GM12878 (cell line): Measurements from ENCODE around the gene ATXN7L1. TPM values are rescaled to one million over a fixed set of nuclear protein-coding genes. Genes with fewer than 3 reads are reported as not detected.
A peak's percentile ranks its signal among the peaks of the same experiment; 100 is the strongest.

Experiments used
- ATAC-seq: fragments of 200-7000 bp; cut with Tn5 transposase; 3 replicates; pipeline ENCODE4 v1.9.1; 2020; ENCODE audit warnings: mild to moderate bottlenecking, moderate library complexity
- BruUV-seq: library from RNA; stranded (reverse); fragments of 400-500 nt; replicated peaks from 2 replicates; lab custom pipeline; 2021; lab: Mats Ljungman, UMichigan
- CTCF ChIA-PET: fragments of 300-600 bp; sonication (Branson Sonifier 250); formaldehyde crosslinking; extraction: SDS; loops from one replicate; lab custom pipeline; 2021; ENCODE audit warnings: inconsistent platforms; lab: Yijun Ruan, JAX
- POLR2A ChIA-PET: fragments of 350-600 bp; formaldehyde crosslinking; extraction: SDS; loops from one replicate; lab custom pipeline; 2021; ENCODE audit warnings: inconsistent platforms; lab: Charles Lee
- RAD21 ChIA-PET: fragments of 300-600 bp; sonication (Branson Sonifier 250); formaldehyde crosslinking; loops from one replicate; lab custom pipeline; 2023; ENCODE audit warnings: antibody characterized with exemption; ENCODE audit not compliant: unreplicated experiment; lab: Charles Lee
- SMC1A ChIA-PET: fragments of 300-600 bp; sonication (Branson Sonifier 250); formaldehyde crosslinking; loops from one replicate; lab custom pipeline; 2023; ENCODE audit not compliant: unreplicated experiment, uncharacterized antibody; lab: Charles Lee
- DNase-seq: peaks from one replicate; pipeline ENCODE4 v3.0.0-alpha.2; 2011; ENCODE audit warnings: low read depth, low spot score
- FAIRE-seq: peaks from 3 replicates; lab custom pipeline; 2011; peaks lifted over from hg19 to GRCh38; lab: Jason Lieb, UNC
- H2AFZ ChIP-seq: 2 replicates; pipeline ENCODE4 v1.6.0; 2011; ENCODE audit warnings: low read depth, low read length, control low read depth; ENCODE audit not compliant: control insufficient read depth
- H3K27ac ChIP-seq: 2 replicates; pipeline ENCODE4 v1.5.1; 2011; ENCODE audit warnings: control low read depth; ENCODE audit not compliant: control insufficient read depth, insufficient read depth
- H3K27me3 ChIP-seq, 2 experiments: replicated peaks in 1 of 2; 2 replicates each; pipeline versions ENCODE4 v1.6.0 to v1.6.1; 2011; ENCODE audit warnings: low read length in 1 of 2; ENCODE audit not compliant: control insufficient read depth in 2 of 2, insufficient read depth in 2 of 2
- H3K36me3 ChIP-seq, 2 experiments: 2 replicates each; pipeline ENCODE4 v1.5.1; 2011; ENCODE audit warnings: low read length in 1 of 2; ENCODE audit not compliant: control insufficient read depth in 2 of 2, insufficient read depth in 2 of 2
- H3K4me1 ChIP-seq: 2 replicates; pipeline ENCODE4 v1.6.1; 2011; ENCODE audit warnings: mild to moderate bottlenecking, low read length, moderate library complexity, mixed read lengths; ENCODE audit not compliant: control insufficient read depth, insufficient read depth
- H3K4me2 ChIP-seq: 2 replicates; pipeline ENCODE4 v1.6.0; 2011; ENCODE audit warnings: control low read depth; ENCODE audit not compliant: control insufficient read depth, insufficient read depth
- H3K4me3 ChIP-seq: fragments of 200-600 bp; sonication (generic); 2 replicates; pipeline ENCODE4 v1.5.1; 2016
- H3K79me2 ChIP-seq: 2 replicates; pipeline ENCODE4 v1.6.0; 2011; ENCODE audit warnings: low read length; ENCODE audit not compliant: control insufficient read depth, insufficient read depth
- H3K9ac ChIP-seq: 2 replicates; pipeline ENCODE4 v1.8.0; 2011; ENCODE audit warnings: low read length, control low read depth, mixed read lengths; ENCODE audit not compliant: control insufficient read depth, insufficient read depth
- H3K9me3 ChIP-seq: replicated peaks from 3 replicates; pipeline ENCODE4 v1.5.1; 2011; ENCODE audit warnings: mild to moderate bottlenecking, low read length; ENCODE audit not compliant: control insufficient read depth, insufficient read depth
- H4K20me1 ChIP-seq: 2 replicates; pipeline ENCODE4 v1.6.0; 2011; ENCODE audit not compliant: control insufficient read depth, insufficient read depth
- ASH2L ChIP-seq: fragments of 300-600, 200-600 bp; sonication (generic); IDR thresholded peaks from 2 replicates; pipeline ENCODE4 v1.6.1; 2017; ENCODE audit warnings: low read depth, mild to moderate bottlenecking, borderline replicate concordance
- BRCA1 ChIP-seq: IDR thresholded peaks from 2 replicates; pipeline ENCODE4 v1.6.1; 2011; ENCODE audit warnings: low read depth, low read length, improper control_type of control experiment
- ETV6 ChIP-seq, 2 experiments: fragments of 450-650 bp in 1 of 2; IDR thresholded peaks in 1 of 2; conservative IDR thresholded peaks in 1 of 2; 2 replicates each; pipeline ENCODE4 v1.6.1; 2014; ENCODE audit warnings: antibody characterized with exemption in 1 of 2, borderline replicate concordance in 1 of 2, low read depth in 1 of 2, mild to moderate bottlenecking in 1 of 2, moderate library complexity in 1 of 2
- FOS ChIP-seq: IDR thresholded peaks from 3 replicates; pipeline ENCODE4 v1.6.1; 2011; ENCODE audit warnings: borderline replicate concordance; ENCODE audit not compliant: insufficient read length; ENCODE audit errors: extremely low read depth
- JUNB ChIP-seq: IDR thresholded peaks from 2 replicates; pipeline ENCODE4 v1.6.1; 2016; ENCODE audit warnings: antibody characterized with exemption, mild to moderate bottlenecking
- RUNX3 ChIP-seq: IDR thresholded peaks from 2 replicates; pipeline ENCODE4 v1.6.1; 2012; ENCODE audit warnings: low read length, inconsistent platforms
- SPI1 ChIP-seq: IDR thresholded peaks from 2 replicates; pipeline ENCODE4 v1.6.1; 2011; ENCODE audit warnings: low read depth, mild to moderate bottlenecking, low read length, moderate library complexity, borderline replicate concordance; ENCODE audit not compliant: insufficient read depth
- WRNIP1 ChIP-seq: IDR thresholded peaks from 2 replicates; pipeline ENCODE4 v1.6.1; 2011; ENCODE audit warnings: low read depth, low read length, improper control_type of control experiment, borderline replicate concordance
- ZBED1 ChIP-seq: IDR thresholded peaks from 2 replicates; pipeline ENCODE4 v1.6.1; 2016; ENCODE audit warnings: borderline replicate concordance
- ZNF207 ChIP-seq: fragments of 450-650 bp; IDR thresholded peaks from 2 replicates; pipeline ENCODE4 v1.6.1; 2014; ENCODE audit warnings: antibody characterized with exemption, mild to moderate bottlenecking, borderline replicate concordance
- WGBS: methylation state at CpG from one replicate; pipeline ENCODE4 v1.1.6; 2016; ENCODE audit warnings: low lambda C conversion rate; ENCODE audit not compliant: insufficient replicate concordance, insufficient coverage; ENCODE audit errors: missing lambda C conversion rate; 5-methylcytosine and 5-hydroxymethylcytosine counted together
- in situ Hi-C: fragments of 300-500 bp; cut with MboI; formaldehyde crosslinking; loops from 9 replicates; pipeline ENCODE4 v1.14.3; 2018; ENCODE audit warnings: mixed read lengths
- intact Hi-C: fragments of 100-400 bp; cut with micrococcal nuclease; formaldehyde crosslinking; loops from one replicate; pipeline ENCODE4 v1.14.2; 2022; ENCODE audit not compliant: unreplicated experiment
- polyA plus RNA-seq, 11 experiments: library from polyadenylated mRNA; depleted of rRNA in 4 of 11; unstranded in 6 of 11; stranded (reverse) in 5 of 11; fragments of >200 nt; fragmentation: Nextera tagmentation in 4 of 11; fragmentation: Illumina TruSeq in 1 of 11; extraction: Ambion mirVana in 4 of 11; extraction: Trizol in 1 of 11; gene quantifications; 1 replicate in 1 of 11; 2 replicates in 10 of 11; pipeline versions ENCODE4 v1.2.1 to v1.2.3, GENCODE V29; 2011 to 2016; ENCODE audit warnings: inconsistent platforms in 2 of 11, missing spikeins in 2 of 11, low read depth in 1 of 11
- total RNA-seq, 4 experiments: library from RNA; depleted of rRNA in 3 of 4; stranded (reverse); fragments of >200 nt in 3 of 4; fragmentation: Illumina TruSeq in 1 of 4; extraction: Trizol in 1 of 4; gene quantifications; 2 replicates each; pipeline versions ENCODE4 v1.2.1 to v1.2.3, GENCODE V29; 2013 to 2021
- TF ChIP-seq, protein P1 (sequence below): fragments of 450-650 bp; IDR thresholded peaks from 2 replicates; pipeline ENCODE4 v1.6.1; 2014; ENCODE audit warnings: mild to moderate bottlenecking
- TF ChIP-seq, protein P2 (sequence below): fragments of 450-650 bp; IDR thresholded peaks from 2 replicates; pipeline ENCODE4 v1.6.1; 2016; ENCODE audit warnings: mild to moderate bottlenecking

ATXN7L1 gene
- total and polyA plus RNA-seq, 10 of the 15 experiments (the other 5 are each of a cell fraction or from before 2014, with no cell fraction given): 0.40 to 2.9 (median 1.2) TPM

DNA sequence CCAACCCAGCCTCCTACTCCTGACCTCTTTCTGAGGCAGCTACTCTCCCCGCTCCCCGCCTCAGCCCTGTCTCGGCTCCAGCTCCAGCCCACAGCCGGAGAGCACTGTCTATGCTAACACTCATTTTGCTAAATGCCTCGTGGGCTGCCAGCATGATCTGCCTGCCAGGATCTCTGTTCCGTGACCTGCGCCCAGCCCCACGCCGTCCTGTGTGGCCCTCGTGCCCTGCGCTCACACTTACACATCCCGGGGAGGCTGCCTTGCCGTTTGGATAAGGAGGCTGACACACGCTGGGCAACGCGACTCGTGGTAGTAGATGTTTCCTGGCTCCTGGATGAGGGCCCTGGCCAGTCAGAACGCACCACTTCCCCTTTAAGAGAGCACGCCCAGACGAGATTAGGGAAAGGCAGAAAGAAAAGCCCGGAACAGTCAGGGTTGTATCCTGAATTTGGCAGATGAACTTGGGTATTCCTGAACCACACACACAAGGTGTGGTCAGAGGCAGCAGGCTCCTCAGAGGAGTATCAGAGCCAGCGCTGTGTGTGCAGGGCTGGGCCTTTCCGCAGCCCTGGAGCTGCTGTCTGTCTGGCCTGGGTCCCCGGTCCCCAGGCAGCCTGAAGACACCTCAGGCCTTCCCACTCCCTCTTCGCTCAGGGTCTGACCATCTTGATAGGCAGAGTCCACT is 197.4 kb downstream of the ATXN7L1 start:
- no peak for FAIRE-seq
- no peak overlapping the region; the same call in 1 of the 2 replicates for H3K27ac ChIP-seq
- peak overlapping the region; percentile 91 for H2AFZ ChIP-seq
- WGBS: 13% methylated on average over 25 of the region's 25 CpGs
- POLR2A ChIA-PET: no interaction called here
- peak overlapping the region; percentile 43 for H3K9ac ChIP-seq
- peak; percentile 60 for ATAC-seq
- no peaks in the 10 kb centered on the region for H3K36me3 ChIP-seq
- H3K79me2 ChIP-seq: no peaks in the 10 kb centered on the region
- H3K9me3 ChIP-seq: no peaks in the 10 kb centered on the region
- BruUV-seq: no TSS peak
- no peaks in the 10 kb centered on the region for H4K20me1 ChIP-seq
- peaks cover 15% of the 10 kb centered on the region for H3K4me1 ChIP-seq
- no peaks in the 10 kb centered on the region for H3K27me3 ChIP-seq
- RAD21 ChIA-PET: no interaction called here
- SMC1A ChIA-PET: no interaction called here
- peak overlapping the region; percentile 82 for H3K4me2 ChIP-seq
- peak; percentile 74 for TF ChIP-seq SPI1
- TF ChIP-seq BRCA1: no peak
- 0 out of 2 replicates have a peak, but pooled peaks have one; percentile 23 for TF ChIP-seq ASH2L
- TF ChIP-seq, all 136 proteins: peak for 2
- in situ Hi-C loops: no loop called here
- intact Hi-C loops: no loop called here
- CTCF ChIA-PET: no interaction called here
- no peak for DNase-seq
- H3K4me3 ChIP-seq: no peak overlapping the region; the same call in 1 of the 2 replicates

DNA sequence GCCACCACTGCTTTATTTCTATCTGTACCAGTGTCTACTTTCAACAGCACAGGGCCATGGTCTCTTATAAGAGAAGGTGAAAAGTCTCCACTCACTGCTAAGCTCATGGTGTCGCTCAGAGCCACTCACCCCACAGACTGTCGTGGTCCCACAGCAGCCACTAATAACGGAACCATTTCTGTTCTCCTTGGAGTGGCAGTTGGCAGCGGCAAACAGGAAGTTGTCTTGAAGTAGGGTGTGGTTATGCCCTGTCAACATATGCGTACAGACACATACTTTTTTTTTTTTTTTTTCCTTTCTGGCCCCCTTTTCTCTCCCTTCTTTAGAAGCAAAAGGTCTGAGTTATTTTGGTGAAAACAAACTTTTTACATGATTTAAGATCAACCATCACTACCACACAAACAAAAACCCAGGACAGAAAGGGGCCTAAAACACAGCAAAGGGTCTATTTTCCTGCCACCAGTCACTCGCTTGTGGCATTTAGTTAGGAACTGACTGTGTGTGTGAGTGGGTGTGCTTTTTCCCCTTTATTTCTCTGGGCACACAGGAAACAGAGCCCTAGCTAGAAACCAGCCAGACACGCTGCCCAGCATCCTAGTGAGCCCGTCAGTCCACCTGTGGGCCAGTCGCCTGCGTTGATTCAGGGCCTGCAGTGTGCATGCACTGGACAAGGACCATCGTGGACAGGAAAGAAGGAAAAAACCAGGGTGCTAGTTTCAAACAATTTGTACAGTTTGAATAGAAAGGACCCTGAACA is 198.4 kb downstream of the ATXN7L1 start:
- no peaks in the 10 kb centered on the region for H3K36me3 ChIP-seq
- ChIA-PET POLR2A (no interaction called here), CTCF (interaction anchor here (0.9 kb wide), 2 partner anchors 20 to 84 kb away, joined by 3 read pairs; no protein-coding TSS in a partner anchor), RAD21 (no interaction called here), SMC1A (interaction anchor here (0.8 kb wide), 1 partner anchor 75 kb away, joined by 3 read pairs; no protein-coding TSS in a partner anchor)
- ATAC-seq (peak; percentile 44), FAIRE-seq (peak; percentile 7), DNase-seq (peak; percentile 45)
- peaks cover 15% of the 10 kb centered on the region for H3K4me1 ChIP-seq
- no peak overlapping the region for H3K4me3 ChIP-seq
- intact Hi-C loops: no loop called here
- H3K9me3 ChIP-seq: no peaks in the 10 kb centered on the region
- no peak for TF ChIP-seq FOS
- TF ChIP-seq ETV6 (conservative IDR thresholded peaks at IDR 0.05 in 1 of 2, IDR thresholded peaks at IDR 0.05 in 1 of 2; ENCODE audit: borderline replicate concordance in 1 of 2, low read depth in 1 of 2): no peak
- no peak for TF ChIP-seq WRNIP1
- TF ChIP-seq JUNB: 0 out of 2 replicates have a peak, but pooled peaks have one; percentile 6
- TF ChIP-seq ZBED1: no peak
- TF ChIP-seq, protein P1, sequence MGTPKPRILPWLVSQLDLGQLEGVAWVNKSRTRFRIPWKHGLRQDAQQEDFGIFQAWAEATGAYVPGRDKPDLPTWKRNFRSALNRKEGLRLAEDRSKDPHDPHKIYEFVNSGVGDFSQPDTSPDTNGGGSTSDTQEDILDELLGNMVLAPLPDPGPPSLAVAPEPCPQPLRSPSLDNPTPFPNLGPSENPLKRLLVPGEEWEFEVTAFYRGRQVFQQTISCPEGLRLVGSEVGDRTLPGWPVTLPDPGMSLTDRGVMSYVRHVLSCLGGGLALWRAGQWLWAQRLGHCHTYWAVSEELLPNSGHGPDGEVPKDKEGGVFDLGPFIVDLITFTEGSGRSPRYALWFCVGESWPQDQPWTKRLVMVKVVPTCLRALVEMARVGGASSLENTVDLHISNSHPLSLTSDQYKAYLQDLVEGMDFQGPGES: no peak
- TF ChIP-seq, protein P2, sequence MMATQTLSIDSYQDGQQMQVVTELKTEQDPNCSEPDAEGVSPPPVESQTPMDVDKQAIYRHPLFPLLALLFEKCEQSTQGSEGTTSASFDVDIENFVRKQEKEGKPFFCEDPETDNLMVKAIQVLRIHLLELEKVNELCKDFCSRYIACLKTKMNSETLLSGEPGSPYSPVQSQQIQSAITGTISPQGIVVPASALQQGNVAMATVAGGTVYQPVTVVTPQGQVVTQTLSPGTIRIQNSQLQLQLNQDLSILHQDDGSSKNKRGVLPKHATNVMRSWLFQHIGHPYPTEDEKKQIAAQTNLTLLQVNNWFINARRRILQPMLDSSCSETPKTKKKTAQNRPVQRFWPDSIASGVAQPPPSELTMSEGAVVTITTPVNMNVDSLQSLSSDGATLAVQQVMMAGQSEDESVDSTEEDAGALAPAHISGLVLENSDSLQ: peak; percentile 84
- TF ChIP-seq ASH2L: no peak
- 0 out of 2 replicates have a peak, but pooled peaks have one; percentile 15 for TF ChIP-seq RUNX3
- TF ChIP-seq ZNF207: no peak
- in situ Hi-C loops: no loop called here
- WGBS: 5% methylated on average over 11 of the region's 11 CpGs
- peak overlapping the region; percentile 82 for H3K4me2 ChIP-seq
- H3K79me2 ChIP-seq: no peaks in the 10 kb centered on the region
- H4K20me1 ChIP-seq: no peaks in the 10 kb centered on the region
- H3K9ac ChIP-seq: peak overlapping the region; percentile 43; the same call in 1 of the 2 replicates
- no peak overlapping the region; the same call in 1 of the 2 replicates for H3K27ac ChIP-seq
- H2AFZ ChIP-seq: peak overlapping the region; percentile 91
- H3K27me3 ChIP-seq: no peaks in the 10 kb centered on the region
- no TSS peak for BruUV-seq
